DMS114 treated with DMSO at 0.1 percent for 48 hours (cell line): ENCODE results near the gene PLA2G6.

Experiments used
- DNase-seq: peaks from one replicate; lab custom pipeline; 2025; ENCODE audit not compliant: unreplicated experiment; lab: John Stamatoyannopoulos, UW

The PLA2G6 gene

GRCh38 chr22:38073150-38074130 is 108.2 kb downstream of the PLA2G6 start:
- no peak for DNase-seq

- no peak for DNase-seq
Measured at GRCh38 chr22:38072322-38073149, 109.1 kb downstream of the PLA2G6 start.

- no peak for DNase-seq
Measured at GRCh38 chr22:38071421-38072321, 110.0 kb downstream of the PLA2G6 start.

- no peak for DNase-seq
Measured at GRCh38 chr22:38070250-38070921, 111.2 kb downstream of the PLA2G6 start.

DNA sequence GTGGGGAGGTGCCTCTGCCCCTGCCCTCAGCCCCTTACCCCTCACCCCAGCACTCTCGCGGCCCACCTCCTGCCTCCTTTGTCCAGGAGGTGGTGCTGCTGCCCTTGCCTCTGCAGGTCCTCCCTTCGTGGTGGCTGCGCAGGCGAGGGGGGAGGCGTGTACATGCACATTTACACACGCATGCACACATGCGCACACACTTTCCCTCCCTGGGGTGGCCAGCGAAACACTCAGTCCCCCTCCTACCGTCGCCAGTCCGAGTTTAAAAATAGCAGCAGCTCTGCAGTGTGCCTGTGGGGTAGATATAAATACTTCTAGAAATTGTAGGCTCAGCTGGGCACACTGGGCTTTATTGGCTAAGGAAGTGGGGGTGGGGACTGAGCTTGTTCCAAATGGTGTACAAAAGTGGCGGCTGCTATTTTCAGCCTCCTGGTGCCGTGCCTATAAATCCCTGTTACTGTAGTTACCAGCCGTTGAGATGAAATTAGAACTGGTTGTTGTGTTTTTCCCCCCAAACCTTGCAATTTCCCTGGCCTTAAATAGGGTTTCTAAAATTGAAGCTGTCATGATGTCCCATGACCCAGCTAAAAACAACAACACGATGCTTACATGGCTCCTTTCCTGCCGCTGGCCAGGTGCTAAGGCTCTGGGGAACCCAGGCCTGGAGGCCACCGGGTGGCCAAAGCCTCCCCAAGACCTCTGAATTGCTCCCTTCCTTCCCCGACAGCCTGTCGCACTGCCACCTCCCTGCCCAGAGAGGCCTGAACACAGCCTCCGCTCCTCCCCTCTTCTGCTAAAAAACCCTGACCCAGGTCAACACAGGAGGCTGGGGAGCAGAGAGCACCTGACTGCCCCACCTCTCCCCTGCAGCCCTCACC is 112.0 kb downstream of the PLA2G6 start:
- DNase-seq = no peak

DNA sequence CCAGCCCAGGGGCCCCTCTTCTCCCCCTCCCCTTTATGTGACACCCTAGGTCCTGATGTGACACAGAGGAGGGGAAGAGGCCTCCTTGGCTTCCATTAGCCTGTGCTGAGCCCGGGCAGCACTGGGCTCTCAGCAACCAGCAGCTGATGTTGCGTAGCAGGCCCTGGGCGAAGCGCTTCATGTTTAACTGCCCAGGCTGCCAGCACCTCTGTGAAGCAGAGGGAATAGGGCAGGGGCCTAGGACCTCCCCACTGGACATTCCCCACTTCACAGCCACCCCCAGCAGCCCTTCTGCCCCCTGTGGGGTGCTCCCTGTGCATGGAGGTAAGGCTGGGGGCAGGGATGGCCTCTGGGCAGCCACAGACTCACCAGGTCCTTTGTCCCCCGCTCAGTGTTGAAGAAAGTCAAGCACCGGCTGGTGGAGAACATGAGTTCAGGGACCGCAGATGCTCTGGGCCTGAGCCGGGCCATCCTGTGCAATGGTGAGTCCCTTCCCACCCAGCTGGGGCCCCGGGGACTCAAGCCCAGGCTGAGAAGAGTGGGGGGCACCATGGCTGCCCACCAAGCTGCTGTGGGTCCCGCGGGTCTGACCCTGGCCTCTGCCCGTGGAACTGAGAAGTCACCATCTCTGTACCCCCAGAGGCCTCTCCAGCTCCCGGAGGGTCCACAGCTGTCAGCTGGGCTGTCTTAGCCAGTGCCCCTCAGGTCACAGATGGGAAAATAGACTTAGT is 112.8 kb downstream of the PLA2G6 start:
- no peak for DNase-seq

GRCh38 chr22:38067761-38068360 is 113.8 kb downstream of the PLA2G6 start:
- DNase-seq = no peak

- DNase-seq = no peak
Measured at GRCh38 chr22:38067028-38067415, 114.6 kb downstream of the PLA2G6 start.

DNA sequence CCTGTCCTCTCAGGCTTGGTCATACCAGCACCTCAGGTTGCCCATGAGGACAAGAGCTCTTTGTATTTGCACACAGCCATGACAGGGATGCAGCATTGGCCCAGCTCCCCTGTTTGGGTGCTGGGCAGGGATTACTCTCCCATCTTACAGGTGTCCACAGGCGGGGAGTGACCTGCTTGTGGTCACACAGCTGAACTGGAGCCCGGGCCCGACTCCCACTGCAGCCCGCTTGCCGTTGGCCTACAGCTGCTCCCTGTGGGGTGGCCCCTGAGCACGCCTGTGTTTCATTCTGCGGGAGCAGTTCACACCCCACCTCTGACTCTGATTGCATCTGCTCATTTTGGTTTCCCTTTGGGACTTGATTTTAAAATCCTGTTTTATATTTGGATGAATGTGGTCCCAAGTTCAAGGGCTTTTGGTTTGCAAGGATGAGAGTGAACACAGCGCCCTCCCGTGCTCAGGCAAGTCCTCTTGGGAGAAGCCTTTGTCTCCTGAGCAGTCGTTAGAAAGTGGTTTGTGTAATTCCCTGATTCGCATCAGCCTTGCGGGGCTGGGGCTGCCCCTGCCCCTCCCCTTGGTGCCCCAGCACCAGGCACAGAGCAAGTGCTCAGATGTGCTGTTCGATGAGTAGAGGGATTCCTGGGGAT is 115.1 kb downstream of the PLA2G6 start:
- DNase-seq = no peak

- no peak for DNase-seq
Measured at GRCh38 chr22:38065539-38065938, 116.1 kb downstream of the PLA2G6 start.

- no peak for DNase-seq
Measured at GRCh38 chr22:38062791-38063190, 118.8 kb downstream of the PLA2G6 start.
